ENCODE measurements around the gene BEND3. TPM values are rescaled to one million over a fixed set of nuclear protein-coding genes. Genes with fewer than 3 reads are reported as not detected.
"Not testable (repeated sequence)": the region's sequence is repeated elsewhere in the genome, so short reads cannot be mapped to it uniquely, and the experiment has no call there.

The BEND3 gene
- total RNA-seq, 1 donor from 2014 or later: 4.5 TPM

DNA sequence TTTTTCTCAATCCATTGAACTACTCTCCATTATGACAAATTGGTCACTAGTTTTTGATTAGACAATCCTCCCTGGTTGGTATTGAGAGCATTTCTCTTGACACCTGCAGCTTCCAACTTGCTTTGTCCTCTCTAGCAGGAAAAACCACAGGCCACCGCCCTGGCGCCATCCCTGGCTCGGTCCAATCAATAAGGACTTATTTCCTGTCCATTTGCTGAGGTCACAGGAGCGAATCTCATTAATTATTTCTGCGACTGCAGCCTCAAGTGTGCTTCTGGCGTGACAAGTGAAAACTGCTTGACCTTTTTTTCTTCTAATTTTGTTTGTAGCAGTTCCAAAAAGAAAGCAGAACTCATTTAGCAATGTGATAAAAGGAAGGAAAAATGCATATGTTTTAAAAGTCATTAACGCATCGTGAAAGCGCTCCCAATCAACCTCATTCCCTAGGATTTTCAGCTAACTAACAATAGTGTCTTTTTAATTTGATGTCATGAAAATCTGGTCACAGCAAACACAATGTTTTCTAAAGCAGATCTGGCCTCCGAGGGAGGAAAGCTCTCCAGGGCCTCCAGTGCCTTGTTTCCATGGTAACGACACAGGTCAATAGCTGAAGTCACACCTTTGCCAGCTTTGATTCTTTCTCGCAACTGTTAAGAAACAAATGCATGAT is 39.0 kb upstream of the BEND3 start:
- H3K4me3 Mint-ChIP-seq (ENCODE audit: unreplicated experiment): no peak overlapping the region
- H3K27ac Mint-ChIP-seq (ENCODE audit: unreplicated experiment): no peak overlapping the region
- TF ChIP-seq, protein P1, sequence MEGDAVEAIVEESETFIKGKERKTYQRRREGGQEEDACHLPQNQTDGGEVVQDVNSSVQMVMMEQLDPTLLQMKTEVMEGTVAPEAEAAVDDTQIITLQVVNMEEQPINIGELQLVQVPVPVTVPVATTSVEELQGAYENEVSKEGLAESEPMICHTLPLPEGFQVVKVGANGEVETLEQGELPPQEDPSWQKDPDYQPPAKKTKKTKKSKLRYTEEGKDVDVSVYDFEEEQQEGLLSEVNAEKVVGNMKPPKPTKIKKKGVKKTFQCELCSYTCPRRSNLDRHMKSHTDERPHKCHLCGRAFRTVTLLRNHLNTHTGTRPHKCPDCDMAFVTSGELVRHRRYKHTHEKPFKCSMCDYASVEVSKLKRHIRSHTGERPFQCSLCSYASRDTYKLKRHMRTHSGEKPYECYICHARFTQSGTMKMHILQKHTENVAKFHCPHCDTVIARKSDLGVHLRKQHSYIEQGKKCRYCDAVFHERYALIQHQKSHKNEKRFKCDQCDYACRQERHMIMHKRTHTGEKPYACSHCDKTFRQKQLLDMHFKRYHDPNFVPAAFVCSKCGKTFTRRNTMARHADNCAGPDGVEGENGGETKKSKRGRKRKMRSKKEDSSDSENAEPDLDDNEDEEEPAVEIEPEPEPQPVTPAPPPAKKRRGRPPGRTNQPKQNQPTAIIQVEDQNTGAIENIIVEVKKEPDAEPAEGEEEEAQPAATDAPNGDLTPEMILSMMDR (IDR thresholded peaks at IDR 0.05): no peak
- no peaks in the 10 kb centered on the region for H3K36me3 Mint-ChIP-seq (ENCODE audit: unreplicated experiment)
- no peaks in the 10 kb centered on the region for H3K27me3 Mint-ChIP-seq (ENCODE audit: unreplicated experiment)
- H3K4me1 Mint-ChIP-seq (ENCODE audit: unreplicated experiment): no peaks in the 10 kb centered on the region
- no peak for DNase-seq (ENCODE audit: extremely low spot score, unreplicated experiment)
- H3K9me3 Mint-ChIP-seq (ENCODE audit: unreplicated experiment): no peaks in the 10 kb centered on the region

DNA sequence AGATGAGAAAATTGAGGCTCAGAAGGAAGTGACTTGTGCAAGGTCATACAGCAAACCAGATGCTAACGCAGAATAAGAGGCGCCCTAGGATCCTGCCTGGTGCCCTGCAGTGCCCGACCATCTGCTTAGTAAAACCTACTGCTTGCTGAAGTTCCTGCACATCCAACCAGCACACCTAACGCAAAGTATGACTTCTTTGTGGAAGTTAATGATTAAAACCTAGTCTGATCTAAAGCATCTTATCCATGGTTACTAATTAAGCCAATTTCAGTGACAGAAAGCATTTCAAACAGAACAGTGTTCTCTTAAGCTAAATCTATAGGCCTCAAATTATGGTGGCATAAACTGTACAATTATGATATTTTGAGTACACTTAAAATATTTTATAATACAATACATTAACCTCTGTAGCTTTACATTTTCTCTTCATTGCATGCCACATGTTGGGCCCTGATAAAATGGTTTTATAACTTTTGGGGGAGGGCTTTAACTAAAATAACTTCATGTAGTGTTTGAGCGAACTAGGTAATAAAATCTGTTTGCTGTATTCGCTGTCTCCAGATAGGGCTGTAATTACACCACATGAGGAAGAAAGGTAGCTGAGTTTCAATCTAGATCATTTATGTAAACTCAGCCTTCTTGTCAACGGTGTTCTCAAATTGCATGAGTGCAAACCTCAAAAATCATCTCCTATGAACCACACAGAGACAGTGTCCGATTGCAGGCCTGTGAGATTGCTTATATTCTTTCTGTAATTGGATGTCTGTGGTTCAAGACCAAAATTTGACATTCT is 37.5 kb upstream of the BEND3 start:
- Mint-ChIP-seq H3K36me3 (ENCODE audit: unreplicated experiment) (no peaks in the 10 kb centered on the region), H3K4me1 (ENCODE audit: unreplicated experiment) (no peaks in the 10 kb centered on the region), H3K9me3 (ENCODE audit: unreplicated experiment) (no peaks in the 10 kb centered on the region), H3K4me3 (ENCODE audit: unreplicated experiment) (no peak overlapping the region), H3K27ac (ENCODE audit: unreplicated experiment) (no peak overlapping the region), H3K27me3 (ENCODE audit: unreplicated experiment) (no peaks in the 10 kb centered on the region)
- DNase-seq (ENCODE audit: extremely low spot score, unreplicated experiment): no peak
- TF ChIP-seq, protein P1 (IDR thresholded peaks at IDR 0.05): no peak

DNA sequence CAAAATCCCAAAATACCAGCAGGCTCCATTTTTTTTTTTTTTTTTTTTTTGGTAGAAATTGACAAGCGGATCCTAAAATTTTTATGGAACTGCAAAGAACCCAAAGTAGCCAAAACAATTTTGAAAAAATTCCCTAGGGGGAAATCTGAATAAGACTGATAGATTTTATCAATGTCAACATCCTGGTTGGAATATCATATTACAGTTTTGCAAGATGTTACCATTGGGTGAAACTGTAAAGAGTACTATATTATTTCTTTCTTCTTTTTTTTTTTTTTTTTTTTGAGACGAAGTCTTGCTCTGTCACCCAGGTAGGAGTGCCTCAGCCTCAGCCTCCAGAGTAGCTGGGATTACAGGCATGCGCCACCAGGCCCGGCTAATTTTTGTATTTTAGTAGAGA is 29.4 kb upstream of the BEND3 start:
- Mint-ChIP-seq H3K27ac (ENCODE audit: unreplicated experiment) (no peak overlapping the region), H3K36me3 (ENCODE audit: unreplicated experiment) (no peaks in the 10 kb centered on the region), H3K4me3 (ENCODE audit: unreplicated experiment) (no peak overlapping the region), H3K4me1 (ENCODE audit: unreplicated experiment) (no peaks in the 10 kb centered on the region), H3K9me3 (ENCODE audit: unreplicated experiment) (no peaks in the 10 kb centered on the region), H3K27me3 (ENCODE audit: unreplicated experiment) (no peaks in the 10 kb centered on the region)
- no peak for DNase-seq (ENCODE audit: extremely low spot score, unreplicated experiment)
- TF ChIP-seq, protein P1 (IDR thresholded peaks at IDR 0.05): no peak

DNA sequence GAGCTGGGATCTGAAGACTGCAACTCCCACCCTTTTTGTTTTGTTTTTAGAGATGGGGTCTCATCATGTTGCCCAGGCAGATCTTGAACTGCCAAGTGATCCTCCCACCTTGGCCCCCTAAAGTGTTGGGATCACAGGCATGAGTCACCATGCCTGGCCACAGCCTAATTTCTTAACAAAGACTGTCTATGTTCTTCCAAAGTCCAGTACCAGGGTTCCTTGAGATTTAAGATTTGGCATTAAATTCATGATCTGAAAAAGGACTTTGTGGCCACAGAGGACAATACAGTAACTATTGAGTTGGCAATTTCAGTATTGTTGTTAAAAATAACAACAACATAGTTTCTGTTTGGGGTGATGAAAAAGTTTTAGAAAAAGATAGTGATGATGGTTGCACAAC is 28.7 kb upstream of the BEND3 start:
- Mint-ChIP-seq H3K9me3 (ENCODE audit: unreplicated experiment) (no peaks in the 10 kb centered on the region), H3K27me3 (ENCODE audit: unreplicated experiment) (no peaks in the 10 kb centered on the region), H3K4me3 (ENCODE audit: unreplicated experiment) (no peak overlapping the region), H3K27ac (ENCODE audit: unreplicated experiment) (no peak overlapping the region), H3K4me1 (ENCODE audit: unreplicated experiment) (no peaks in the 10 kb centered on the region), H3K36me3 (ENCODE audit: unreplicated experiment) (no peaks in the 10 kb centered on the region)
- TF ChIP-seq, protein P1 (IDR thresholded peaks at IDR 0.05): no peak
- no peak for DNase-seq (ENCODE audit: extremely low spot score, unreplicated experiment)

DNA sequence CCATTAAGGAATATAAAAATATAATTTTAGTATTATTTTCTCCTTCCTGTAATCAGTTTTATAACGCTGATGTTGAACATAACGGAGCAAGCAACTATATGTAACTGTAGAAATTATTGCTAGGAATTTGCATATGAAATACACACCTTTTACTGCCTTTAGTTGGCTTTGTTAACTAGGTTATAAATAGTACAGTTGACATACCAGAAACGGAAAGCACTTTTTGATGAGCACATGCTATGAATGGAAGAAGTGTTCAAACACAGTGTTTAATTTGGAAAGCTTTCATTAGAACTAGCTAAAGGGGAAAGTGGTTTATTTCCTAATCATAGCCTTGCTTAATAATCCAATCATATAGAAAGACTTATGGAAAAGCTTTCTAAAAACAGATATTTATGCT is 25.3 kb upstream of the BEND3 start:
- Mint-ChIP-seq H3K4me3 (ENCODE audit: unreplicated experiment) (no peak overlapping the region), H3K27me3 (ENCODE audit: unreplicated experiment) (no peaks in the 10 kb centered on the region), H3K9me3 (ENCODE audit: unreplicated experiment) (no peaks in the 10 kb centered on the region)

DNA sequence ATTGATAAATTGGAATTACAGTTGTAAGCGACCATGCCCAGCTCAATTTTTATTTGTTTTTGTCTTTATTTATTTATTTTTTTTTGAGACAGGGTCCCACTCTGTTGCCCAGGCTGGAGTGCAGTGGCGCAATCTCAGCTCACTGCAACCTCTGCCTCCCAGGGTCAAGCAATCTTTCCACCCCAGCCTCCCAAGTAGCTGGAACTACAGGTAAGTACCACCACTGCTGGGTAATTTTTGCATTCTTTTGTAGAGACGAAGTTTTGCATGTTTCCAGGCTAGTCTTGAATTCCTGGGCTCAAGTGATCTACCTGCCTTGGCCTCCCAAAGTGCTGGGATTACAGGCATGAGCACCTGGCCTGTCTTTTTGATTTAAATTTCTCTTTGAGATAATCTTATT is 21.0 kb upstream of the BEND3 start:
- not testable (repeated sequence) for H3K4me3 Mint-ChIP-seq (ENCODE audit: unreplicated experiment); H3K4me1 Mint-ChIP-seq (ENCODE audit: unreplicated experiment); H3K27me3 Mint-ChIP-seq (ENCODE audit: unreplicated experiment); H3K36me3 Mint-ChIP-seq (ENCODE audit: unreplicated experiment); H3K27ac Mint-ChIP-seq (ENCODE audit: unreplicated experiment); DNase-seq (ENCODE audit: extremely low spot score, unreplicated experiment); H3K9me3 Mint-ChIP-seq (ENCODE audit: unreplicated experiment)

More for the DNA sequence above, 25.3 kb upstream of the BEND3 start:
- TF ChIP-seq, protein P1 (IDR thresholded peaks at IDR 0.05): no peak
- no peak for DNase-seq (ENCODE audit: extremely low spot score, unreplicated experiment)
- H3K27ac Mint-ChIP-seq (ENCODE audit: unreplicated experiment): no peak overlapping the region
- H3K4me1 Mint-ChIP-seq (ENCODE audit: unreplicated experiment): no peaks in the 10 kb centered on the region
- H3K36me3 Mint-ChIP-seq (ENCODE audit: unreplicated experiment): no peaks in the 10 kb centered on the region

DNA sequence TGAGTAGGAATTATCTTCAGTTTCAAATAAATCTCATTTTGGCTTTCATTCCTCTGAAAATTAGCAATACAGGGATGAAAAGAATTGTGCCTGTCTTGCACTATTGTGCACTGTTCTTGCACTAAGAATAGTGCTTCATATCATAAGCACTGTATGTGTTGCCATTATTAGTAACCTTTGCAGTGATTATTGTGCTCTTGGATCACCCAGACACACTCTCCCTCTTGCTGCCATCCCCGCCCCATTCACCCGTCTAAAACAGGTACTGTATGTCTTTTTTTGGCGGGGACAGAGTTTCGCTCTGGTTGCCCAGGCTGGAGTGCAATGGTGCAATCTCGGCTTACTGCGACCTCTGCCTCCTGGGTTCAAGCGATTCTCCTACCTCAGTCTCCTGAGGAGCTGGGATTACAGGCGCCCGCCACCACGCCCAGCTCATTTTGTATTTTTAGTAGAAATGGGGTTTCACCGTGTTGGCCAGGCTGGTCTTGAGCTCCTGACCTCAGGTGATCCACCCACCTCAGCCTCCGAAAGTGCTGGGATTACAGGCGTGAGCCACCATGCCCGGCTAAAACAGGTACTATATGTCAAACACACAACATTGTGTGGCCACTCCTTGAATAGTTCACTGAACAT is 19.8 kb upstream of the BEND3 start:
- DNase-seq (ENCODE audit: extremely low spot score, unreplicated experiment); H3K4me3 Mint-ChIP-seq (ENCODE audit: unreplicated experiment); H3K4me1 Mint-ChIP-seq (ENCODE audit: unreplicated experiment); H3K27me3 Mint-ChIP-seq (ENCODE audit: unreplicated experiment); H3K36me3 Mint-ChIP-seq (ENCODE audit: unreplicated experiment); H3K27ac Mint-ChIP-seq (ENCODE audit: unreplicated experiment); H3K9me3 Mint-ChIP-seq (ENCODE audit: unreplicated experiment): not testable (repeated sequence)

Measured in osteocyte (in vitro differentiated cells).